ENCODE measurements around the gene MBTD1. TPM values are rescaled to one million over a fixed set of nuclear protein-coding genes. Genes with fewer than 3 reads are reported as not detected.
"Not testable (repeated sequence)": the region's sequence is repeated elsewhere in the genome, so short reads cannot be mapped to it uniquely, and the experiment has no call there.

The MBTD1 gene
- total and polyA plus RNA-seq, 11 donors = 3.4 to 9.8 (median 5.8) TPM

DNA sequence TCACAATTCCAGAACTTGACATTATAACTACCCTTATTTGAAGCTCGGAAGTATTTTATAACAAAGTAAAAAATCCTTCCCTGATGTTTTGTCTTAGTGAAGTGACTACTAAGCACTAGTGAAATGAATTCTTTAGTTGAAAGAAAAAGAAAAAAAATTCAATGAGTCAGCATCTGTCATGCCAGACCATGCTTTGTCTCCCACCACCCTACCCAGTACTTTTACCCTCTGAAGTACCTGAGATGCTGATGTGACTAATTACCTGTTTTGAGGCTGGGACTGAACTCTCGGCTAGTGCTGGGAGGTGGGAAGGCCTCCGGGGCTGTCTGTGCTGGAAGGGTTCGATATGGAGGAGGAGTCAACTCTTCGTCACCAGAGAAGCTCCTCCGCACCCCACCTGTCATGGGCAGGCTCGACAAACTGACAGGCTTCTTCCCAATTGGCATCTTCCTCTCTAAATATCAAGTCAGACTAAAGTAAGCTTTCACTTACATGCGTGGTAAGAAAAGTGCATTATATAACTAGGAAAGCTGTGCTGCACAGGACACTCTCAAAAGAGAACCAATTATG lies 74.0 kb downstream of the MBTD1 start:
- TF ChIP-seq, protein P1, sequence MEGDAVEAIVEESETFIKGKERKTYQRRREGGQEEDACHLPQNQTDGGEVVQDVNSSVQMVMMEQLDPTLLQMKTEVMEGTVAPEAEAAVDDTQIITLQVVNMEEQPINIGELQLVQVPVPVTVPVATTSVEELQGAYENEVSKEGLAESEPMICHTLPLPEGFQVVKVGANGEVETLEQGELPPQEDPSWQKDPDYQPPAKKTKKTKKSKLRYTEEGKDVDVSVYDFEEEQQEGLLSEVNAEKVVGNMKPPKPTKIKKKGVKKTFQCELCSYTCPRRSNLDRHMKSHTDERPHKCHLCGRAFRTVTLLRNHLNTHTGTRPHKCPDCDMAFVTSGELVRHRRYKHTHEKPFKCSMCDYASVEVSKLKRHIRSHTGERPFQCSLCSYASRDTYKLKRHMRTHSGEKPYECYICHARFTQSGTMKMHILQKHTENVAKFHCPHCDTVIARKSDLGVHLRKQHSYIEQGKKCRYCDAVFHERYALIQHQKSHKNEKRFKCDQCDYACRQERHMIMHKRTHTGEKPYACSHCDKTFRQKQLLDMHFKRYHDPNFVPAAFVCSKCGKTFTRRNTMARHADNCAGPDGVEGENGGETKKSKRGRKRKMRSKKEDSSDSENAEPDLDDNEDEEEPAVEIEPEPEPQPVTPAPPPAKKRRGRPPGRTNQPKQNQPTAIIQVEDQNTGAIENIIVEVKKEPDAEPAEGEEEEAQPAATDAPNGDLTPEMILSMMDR (IDR thresholded peaks at IDR 0.05) = no peak
- no peak for TF ChIP-seq POLR2A (IDR thresholded peaks at IDR 0.05)
- 91 to 96% (median 93%) methylated on average over 8 of the region's 8 CpGs for WGBS, 4 donors
- Histone ChIP-seq H3K4me1 (peaks cover 0 to 4% (median 0%) of the 10 kb centered on the region in 12 donors), H3K27me3 (no peaks in the 10 kb centered on the region), H3K9me3 (no peaks in the 10 kb centered on the region), H3K27ac (no peak overlapping the region), H3K4me3 (no peak overlapping the region), H3K36me3 (peaks cover 0 to 99% (median 85%) of the 10 kb centered on the region in 9 donors)
- intact Hi-C loops (cut with DNase I) = no loop called here
- DNase-seq (no peak), ATAC-seq (no peak)

DNA sequence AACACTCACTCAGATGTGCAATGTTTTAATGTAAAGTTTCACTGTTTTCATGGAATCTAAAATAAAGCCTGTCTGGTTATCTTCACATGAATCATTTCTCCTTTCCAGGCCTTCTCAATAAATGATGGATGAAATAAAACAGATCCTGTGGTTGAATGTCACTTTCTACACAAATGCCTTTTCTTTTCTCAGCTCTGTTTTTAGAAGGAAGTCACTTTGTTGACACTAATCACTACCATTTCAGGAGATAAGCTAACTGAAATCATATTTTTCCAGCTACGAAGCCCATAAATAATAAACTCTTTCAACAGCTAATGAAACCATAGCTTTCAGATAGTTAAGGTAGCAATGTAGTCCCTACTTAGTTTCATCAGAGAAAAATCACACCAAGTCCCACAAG lies 75.7 kb downstream of the MBTD1 start:
- peaks cover 0 to 95% (median 78%) of the 10 kb centered on the region in 9 donors for H3K36me3 ChIP-seq
- intact Hi-C loops (cut with DNase I) = no loop called here
- 71 to 85% (median 78%) methylated on average over 1 of the region's 1 CpG for WGBS, 4 donors

DNA sequence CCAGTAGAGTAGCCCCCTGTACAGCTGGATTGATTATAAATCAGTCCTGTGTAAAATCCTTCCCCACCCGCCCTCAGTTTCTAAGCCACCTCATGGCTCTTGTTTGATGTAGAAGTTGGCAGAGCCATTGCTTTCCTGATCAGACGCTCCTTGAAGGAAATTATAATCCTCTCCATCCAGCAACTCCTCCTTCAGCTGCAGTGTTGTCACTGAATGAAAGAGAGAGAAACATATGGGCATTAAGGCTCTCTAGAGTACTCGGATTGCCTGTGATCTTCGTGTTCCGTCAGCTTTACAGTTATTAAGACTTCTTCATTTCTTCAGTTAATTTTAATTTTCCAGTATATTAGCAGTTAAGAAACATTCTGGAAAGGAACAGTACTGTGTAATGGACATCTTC lies 79.4 kb downstream of the MBTD1 start:
- 88 to 90% (median 89%) methylated on average over 5 of the region's 5 CpGs for WGBS, 4 donors
- intact Hi-C loops (cut with DNase I) = no loop called here
- H3K9me3 ChIP-seq = no peaks in the 10 kb centered on the region
- no peaks in the 10 kb centered on the region for H3K27me3 ChIP-seq
- H3K4me3 ChIP-seq = no peak overlapping the region
- DNase-seq (no peak), ATAC-seq (no peak)
- H3K27ac ChIP-seq = no peak overlapping the region
- peaks cover 0 to 3% (median 0%) of the 10 kb centered on the region in 12 donors for H3K4me1 ChIP-seq
- peaks cover 0 to 76% (median 62%) of the 10 kb centered on the region in 9 donors for H3K36me3 ChIP-seq
- TF ChIP-seq, protein P1 (IDR thresholded peaks at IDR 0.05) = no peak
- TF ChIP-seq POLR2A (IDR thresholded peaks at IDR 0.05) = no peak

More for the DNA sequence above, 75.7 kb downstream of the MBTD1 start:
- H3K4me3 ChIP-seq = no peak overlapping the region
- H3K27me3 ChIP-seq = no peaks in the 10 kb centered on the region
- H3K4me1 ChIP-seq = peaks cover 0 to 3% (median 0%) of the 10 kb centered on the region in 12 donors
- no peak for DNase-seq
- ATAC-seq = no peak
- H3K9me3 ChIP-seq = no peaks in the 10 kb centered on the region
- TF ChIP-seq, protein P1 (IDR thresholded peaks at IDR 0.05) = no peak
- no peak for TF ChIP-seq POLR2A (IDR thresholded peaks at IDR 0.05)
- H3K27ac ChIP-seq = no peak overlapping the region

DNA sequence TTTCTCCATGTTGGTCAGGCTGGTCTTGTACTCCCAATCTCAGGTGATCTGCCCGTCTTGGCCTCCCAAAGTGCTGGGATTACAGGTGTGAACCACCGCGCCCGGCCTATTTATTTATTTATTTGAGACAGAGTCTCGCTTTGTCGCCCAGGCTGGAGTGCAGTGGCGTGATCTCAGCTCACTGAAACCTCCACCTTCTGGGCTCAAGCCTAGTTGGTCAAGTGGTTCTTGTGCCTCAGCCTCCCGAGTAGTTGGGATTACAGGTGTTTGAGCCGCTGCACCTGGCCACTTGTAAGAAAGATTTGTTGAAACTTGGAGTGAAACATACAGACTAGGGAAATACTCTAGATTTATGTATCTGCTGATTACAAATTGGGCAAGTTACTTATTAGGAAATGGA lies 87.8 kb downstream of the MBTD1 start:
- H3K27ac ChIP-seq; H3K9me3 ChIP-seq; H3K4me1 ChIP-seq; H3K27me3 ChIP-seq; H3K4me3 ChIP-seq; intact Hi-C loops (cut with DNase I); DNase-seq; ATAC-seq: not testable (repeated sequence)
- peaks cover 0 to 73% (median 63%) of the 10 kb centered on the region in 9 donors for H3K36me3 ChIP-seq
- WGBS, 4 donors = 86 to 98% (median 88%) methylated on average over 9 of the region's 9 CpGs

DNA sequence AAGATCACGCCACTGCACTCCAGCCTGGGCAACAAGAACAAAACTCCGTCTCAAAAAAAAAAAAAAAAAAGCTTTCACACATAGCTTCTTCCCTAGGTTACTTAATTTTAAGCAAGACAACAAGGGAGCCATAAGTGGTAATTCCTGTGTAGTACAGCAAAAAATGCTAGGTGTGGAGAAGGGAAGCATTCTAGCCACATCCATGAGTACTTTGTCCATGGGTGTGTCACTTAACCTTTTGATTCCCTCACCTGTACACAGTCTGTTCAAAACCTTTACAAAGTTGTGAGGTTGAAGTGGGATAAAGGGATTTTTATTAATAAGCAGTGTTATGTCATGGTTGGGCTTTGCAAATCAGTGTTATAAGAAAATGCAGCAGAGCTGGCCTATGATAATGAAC lies 89.1 kb downstream of the MBTD1 start:
- Histone ChIP-seq H3K9me3 (no peaks in the 10 kb centered on the region), H3K4me3 (no peak overlapping the region), H3K4me1 (peaks cover 0 to 14% (median 9%) of the 10 kb centered on the region in 12 donors), H3K27me3 (no peaks in the 10 kb centered on the region), H3K27ac (no peak overlapping the region), H3K36me3 (peaks cover 0 to 71% (median 63%) of the 10 kb centered on the region in 9 donors)
- intact Hi-C loops (cut with DNase I) = no loop called here
- no peak for ATAC-seq
- WGBS, 4 donors = 85 to 100% (median 95%) methylated on average over 2 of the region's 2 CpGs
- no peak for DNase-seq
- TF ChIP-seq POLR2A (IDR thresholded peaks at IDR 0.05) = no peak
- TF ChIP-seq, protein P1 (IDR thresholded peaks at IDR 0.05) = no peak

Data from heart left ventricle (tissue), 16 donors.